Neural cell (in vitro differentiated cells): ENCODE data around the gene ST3GAL4. TPM values are rescaled to one million over a fixed set of nuclear protein-coding genes. Genes with fewer than 3 reads are reported as not detected.

Experiments
- H2AFZ ChIP-seq: fragments of 200-600, 300-800 bp; sonication (generic), shearing (Covaris generic); 2 replicates; pipeline ENCODE4 v1.6.0; 2014; ENCODE audit warnings: low read depth, mild to moderate bottlenecking, antibody characterized with exemption, low read length, moderate library complexity
- H3F3A ChIP-seq: fragments of 200-600 bp; shearing (Covaris generic); 2 replicates; pipeline ENCODE4 v1.6.1; 2016; ENCODE audit warnings: mild to moderate bottlenecking, moderate library complexity, mixed read lengths, antibody characterized with exemption, low read length; ENCODE audit not compliant: insufficient read depth, poor library complexity, severe bottlenecking
- H3K27ac ChIP-seq: fragments of 200-600, 300-800 bp; sonication (generic), shearing (Covaris generic); 2 replicates; pipeline ENCODE4 v1.5.1; 2014; ENCODE audit warnings: mild to moderate bottlenecking, low read length, moderate library complexity
- H3K27me3 ChIP-seq: fragments of 300-800, 200-600 bp; sonication (generic), shearing (Covaris generic); 2 replicates; pipeline ENCODE4 v1.6.0; 2014; ENCODE audit warnings: mild to moderate bottlenecking, low read depth, low read length, moderate library complexity; ENCODE audit not compliant: insufficient read depth
- H3K36me3 ChIP-seq: fragments of 300-800, 200-600 bp; sonication (generic), shearing (Covaris generic); 2 replicates; pipeline ENCODE4 v1.5.1; 2014; ENCODE audit warnings: mild to moderate bottlenecking, antibody characterized with exemption, low read length, moderate library complexity; ENCODE audit not compliant: insufficient read depth
- H3K4me2 ChIP-seq: fragments of 300-800, 200-600 bp; sonication (generic), shearing (Covaris generic); 2 replicates; pipeline ENCODE4 v1.6.0; 2014; ENCODE audit warnings: mild to moderate bottlenecking, low read length
- H3K4me3 ChIP-seq: fragments of 300-800, 200-600 bp; sonication (generic), shearing (Covaris generic); 2 replicates; pipeline ENCODE4 v1.5.1; 2014; ENCODE audit warnings: mild to moderate bottlenecking, low read length, moderate library complexity
- H3K79me2 ChIP-seq: fragments of 200-600 bp; shearing (Covaris generic); replicated peaks from 2 replicates; pipeline ENCODE4 v1.6.0; 2014; ENCODE audit warnings: mild to moderate bottlenecking, low read length, moderate library complexity; ENCODE audit not compliant: insufficient read depth
- H3K9ac ChIP-seq: fragments of 300-800, 200-600 bp; sonication (generic), shearing (Covaris generic); 2 replicates; pipeline ENCODE4 v1.6.1; 2016; ENCODE audit warnings: mild to moderate bottlenecking, low read length, mixed read lengths
- H3K9me2 ChIP-seq: fragments of 200-600 bp; shearing (Covaris generic); 2 replicates; pipeline ENCODE4 v1.6.1; 2016; ENCODE audit warnings: mild to moderate bottlenecking, low read length, mixed read lengths; ENCODE audit not compliant: insufficient read depth
- H3K9me3 ChIP-seq: fragments of 200-600, 300-800 bp; sonication (generic), shearing (Covaris generic); 2 replicates; pipeline ENCODE4 v1.6.1; 2016; ENCODE audit warnings: mild to moderate bottlenecking, mixed run types, low read length, moderate library complexity, mixed read lengths
- H4K20me1 ChIP-seq: fragments of 200-600 bp; shearing (Covaris generic); 2 replicates; pipeline ENCODE4 v1.6.1; 2016; ENCODE audit warnings: mild to moderate bottlenecking, mixed run types; ENCODE audit not compliant: insufficient read depth
- CTCF ChIP-seq: fragments of 450-650 bp; IDR thresholded peaks from 2 replicates; pipeline ENCODE4 v1.5.1; 2014; ENCODE audit warnings: antibody characterized with exemption, mild to moderate bottlenecking, moderate library complexity; ENCODE audit not compliant: poor library complexity, severe bottlenecking
- EP300 ChIP-seq: fragments of 450-650 bp; conservative IDR thresholded peaks from 2 replicates; pipeline ENCODE4 v1.6.1; 2014; ENCODE audit warnings: antibody characterized with exemption, mild to moderate bottlenecking, moderate library complexity; ENCODE audit not compliant: poor library complexity, severe bottlenecking
- EZH2 ChIP-seq: fragments of 200-600, 300-800 bp; shearing (Covaris generic), sonication (generic); IDR thresholded peaks from 2 replicates; pipeline ENCODE4 v1.6.1; 2014; ENCODE audit warnings: antibody characterized with exemption, low read length, borderline replicate concordance, mild to moderate bottlenecking; ENCODE audit not compliant: insufficient read depth, poor library complexity, severe bottlenecking
- MXI1 ChIP-seq: fragments of 450-650 bp; conservative IDR thresholded peaks from 2 replicates; pipeline ENCODE4 v1.6.1; 2014; ENCODE audit warnings: antibody characterized with exemption, mild to moderate bottlenecking; ENCODE audit not compliant: poor library complexity, severe bottlenecking
- POLR2AphosphoS5 ChIP-seq: IDR thresholded peaks from 2 replicates; pipeline ENCODE4 v1.6.1; 2012
- RAD21 ChIP-seq: fragments of 450-650 bp; conservative IDR thresholded peaks from 2 replicates; pipeline ENCODE4 v1.6.1; 2014; ENCODE audit warnings: antibody characterized with exemption, mild to moderate bottlenecking, moderate library complexity
- REST ChIP-seq: IDR thresholded peaks from 2 replicates; pipeline ENCODE4 v1.6.1; 2012; ENCODE audit warnings: borderline replicate concordance
- SMC3 ChIP-seq: fragments of 450-650 bp; conservative IDR thresholded peaks from 2 replicates; pipeline ENCODE4 v1.6.1; 2014; ENCODE audit warnings: antibody characterized with exemption, mild to moderate bottlenecking, moderate library complexity; ENCODE audit not compliant: poor library complexity
- TAF1 ChIP-seq: IDR thresholded peaks from 2 replicates; pipeline ENCODE4 v1.6.1; 2012; ENCODE audit warnings: low read depth
- polyA plus RNA-seq: library from polyadenylated mRNA; depleted of rRNA; stranded (reverse); fragments of >200 nt; gene quantifications from 2 replicates; pipeline ENCODE4 v1.2.3, GENCODE V29; 2014

ST3GAL4 gene
- polyA plus RNA-seq, 1 donor from 2014 or later: 46.1 TPM

GRCh38 chr11:126357055-126357962 lies 1.8 kb downstream of the ST3GAL4 start:
- no peak overlapping the region for H3K27ac ChIP-seq
- peak overlapping the region; percentile 94 for H3K4me3 ChIP-seq
- TF ChIP-seq EZH2 (no peak), EP300 (no peak), TAF1 (no peak), REST (no peak), SMC3 (no peak), POLR2AphosphoS5 (no peak), MXI1 (no peak), RAD21 (no peak), CTCF (no peak)
- no peaks in the 10 kb centered on the region for H3F3A ChIP-seq
- no peaks in the 10 kb centered on the region for H3K27me3 ChIP-seq
- H3K4me2 ChIP-seq: no peak overlapping the region
- no peaks in the 10 kb centered on the region for H3K9me3 ChIP-seq
- H3K9ac ChIP-seq: no peak overlapping the region
- H3K79me2 ChIP-seq: peaks cover 10% of the 10 kb centered on the region
- no peaks in the 10 kb centered on the region for H4K20me1 ChIP-seq
- H3K9me2 ChIP-seq: no peaks in the 10 kb centered on the region
- H3K36me3 ChIP-seq: no peaks in the 10 kb centered on the region
- no peak overlapping the region for H2AFZ ChIP-seq

GRCh38 chr11:126357969-126358762 lies 2.7 kb downstream of the ST3GAL4 start:
- Histone ChIP-seq H3K79me2 (peaks cover 10% of the 10 kb centered on the region), H3K4me3 (no peak overlapping the region), H3K9me2 (no peaks in the 10 kb centered on the region), H2AFZ (no peak overlapping the region), H3F3A (no peaks in the 10 kb centered on the region), H4K20me1 (no peaks in the 10 kb centered on the region), H3K9me3 (no peaks in the 10 kb centered on the region), H3K27me3 (no peaks in the 10 kb centered on the region), H3K9ac (no peak overlapping the region), H3K36me3 (no peaks in the 10 kb centered on the region), H3K4me2 (no peak overlapping the region), H3K27ac (no peak overlapping the region)
- no peak for TF ChIP-seq CTCF
- TF ChIP-seq RAD21: no peak
- TF ChIP-seq SMC3: no peak
- no peak for TF ChIP-seq REST
- no peak for TF ChIP-seq EP300
- TF ChIP-seq POLR2AphosphoS5: no peak
- no peak for TF ChIP-seq EZH2
- no peak for TF ChIP-seq TAF1
- TF ChIP-seq MXI1: no peak
